NCI-H1092 treated with DMSO at 0.1 percent for 48 hours (cell line): ENCODE data around the gene CCT6A.
A peak's percentile ranks its signal among the peaks of the same experiment; 100 is the strongest.
"Not testable (repeated sequence)": the region's sequence is repeated elsewhere in the genome, so short reads cannot be mapped to it uniquely, and the experiment has no call there.

Experiments used
- DNase-seq: peaks from one replicate; lab custom pipeline; 2025; lab: John Stamatoyannopoulos, UW

CCT6A gene, protein sequence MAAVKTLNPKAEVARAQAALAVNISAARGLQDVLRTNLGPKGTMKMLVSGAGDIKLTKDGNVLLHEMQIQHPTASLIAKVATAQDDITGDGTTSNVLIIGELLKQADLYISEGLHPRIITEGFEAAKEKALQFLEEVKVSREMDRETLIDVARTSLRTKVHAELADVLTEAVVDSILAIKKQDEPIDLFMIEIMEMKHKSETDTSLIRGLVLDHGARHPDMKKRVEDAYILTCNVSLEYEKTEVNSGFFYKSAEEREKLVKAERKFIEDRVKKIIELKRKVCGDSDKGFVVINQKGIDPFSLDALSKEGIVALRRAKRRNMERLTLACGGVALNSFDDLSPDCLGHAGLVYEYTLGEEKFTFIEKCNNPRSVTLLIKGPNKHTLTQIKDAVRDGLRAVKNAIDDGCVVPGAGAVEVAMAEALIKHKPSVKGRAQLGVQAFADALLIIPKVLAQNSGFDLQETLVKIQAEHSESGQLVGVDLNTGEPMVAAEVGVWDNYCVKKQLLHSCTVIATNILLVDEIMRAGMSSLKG

GRCh38 chr7:56051339-56052191 is at the start of gene CCT6A, which contains the start of gene PSPH:
TSS of gene CCT6A (plus strand) at chr7:56051765. CDS start at chr7:56051849, 84 bp downstream.
TSS of gene PSPH (minus strand) at chr7:56051444. CDS start at chr7:56021212, 30,232 bp downstream.
- peak; percentile 98 for DNase-seq

- DNase-seq, result no peak
These were observed 47.8 kb upstream of the CCT6A start for GRCh38 chr7:56003749-56004148.

- DNase-seq, result no peak
These were observed 44.4 kb upstream of the CCT6A start for GRCh38 chr7:56007167-56007652.

- DNase-seq, result no peak
These were observed 43.7 kb upstream of the CCT6A start for GRCh38 chr7:56007891-56008290.

DNA sequence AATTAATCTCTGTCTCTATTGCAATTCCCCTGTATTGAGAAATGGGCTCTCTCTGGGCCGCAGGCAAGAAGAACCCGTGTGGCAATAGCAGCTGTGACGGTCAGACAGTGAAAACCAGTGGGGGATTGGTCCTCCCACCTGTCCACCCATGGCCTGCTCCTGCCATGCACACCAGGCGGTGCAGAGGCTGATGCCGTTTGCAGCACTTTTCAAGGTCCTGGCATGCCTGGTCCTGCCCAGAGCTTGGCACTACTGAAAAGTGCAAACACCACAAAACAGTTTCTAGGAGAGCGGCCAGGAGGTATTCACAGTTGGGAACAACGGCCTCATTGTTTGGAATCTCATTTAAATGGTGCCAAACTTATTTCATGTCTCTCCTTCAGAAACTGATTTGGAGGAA is 41.9 kb upstream of the CCT6A start:
- no peak for DNase-seq

GRCh38 chr7:56017015-56017414 is 34.5 kb upstream of the CCT6A start:
- not testable (repeated sequence) for DNase-seq

DNA sequence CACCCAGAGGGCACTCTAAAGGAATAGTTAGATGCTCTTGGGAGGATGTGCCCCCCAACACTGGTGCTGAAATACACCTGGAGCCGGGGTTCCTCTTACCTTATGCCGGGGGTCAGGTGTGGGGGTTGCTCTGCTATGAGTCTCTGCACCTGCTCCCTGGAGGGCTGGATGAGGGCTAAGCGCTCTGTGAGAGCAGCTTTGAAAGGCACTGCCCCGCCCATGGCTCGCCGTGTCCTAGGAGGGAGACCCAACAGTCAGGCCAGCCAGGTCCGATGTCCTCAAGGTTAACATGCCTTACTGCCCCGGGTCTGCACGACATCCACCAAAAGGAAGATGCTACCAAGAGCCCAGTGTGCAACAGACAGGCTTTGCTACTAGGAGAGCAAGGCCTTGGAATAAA is 32.1 kb upstream of the CCT6A start:
- no peak for DNase-seq

GRCh38 chr7:56023500-56023899 is 28.1 kb upstream of the CCT6A start:
- DNase-seq, result no peak

DNA sequence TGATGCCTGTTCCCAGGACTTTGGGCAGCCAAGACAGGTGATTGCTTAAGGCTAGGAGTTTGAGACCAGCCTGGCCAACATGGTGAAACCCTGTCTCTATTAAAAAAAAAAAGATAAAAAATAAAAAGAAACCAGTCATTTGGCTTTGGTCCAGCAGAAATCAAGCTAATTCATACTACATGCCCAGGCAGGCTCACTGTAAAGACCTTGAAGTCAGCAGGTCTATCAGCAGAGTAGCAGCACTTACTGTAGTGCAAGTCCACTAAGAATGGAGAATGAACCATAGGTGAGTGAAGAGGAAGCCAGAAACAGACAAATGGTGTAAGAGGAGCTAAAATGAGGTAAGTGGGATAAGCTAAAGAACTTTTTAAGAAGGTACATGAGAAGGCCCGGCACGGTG is 25.0 kb upstream of the CCT6A start:
- DNase-seq, result no peak

GRCh38 chr7:56028942-56029630 is 22.5 kb upstream of the CCT6A start:
- no peak for DNase-seq

- no peak for DNase-seq
These were observed 21.2 kb upstream of the CCT6A start for GRCh38 chr7:56030340-56030739.

DNA sequence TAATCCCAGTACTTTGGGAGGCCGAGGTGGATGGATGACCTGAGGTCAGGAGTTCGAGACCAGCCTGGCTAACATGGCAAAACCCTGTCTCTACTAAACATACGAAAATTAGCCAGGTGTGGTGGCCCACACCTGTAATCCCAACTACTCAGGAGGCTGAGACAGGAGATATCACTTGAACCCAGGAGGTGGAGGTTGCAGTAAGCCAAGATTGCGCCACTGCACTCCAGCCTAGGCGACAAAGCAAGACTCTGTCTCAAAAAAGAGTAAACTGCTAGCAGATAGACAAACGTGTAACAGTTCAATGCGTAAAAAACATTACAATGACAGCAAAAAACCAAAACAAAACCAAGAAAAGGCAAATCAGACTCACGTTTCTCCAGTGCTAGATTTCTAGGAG is 20.0 kb upstream of the CCT6A start:
- DNase-seq, result not testable (repeated sequence)

- DNase-seq, result not testable (repeated sequence)
These were observed 19.0 kb upstream of the CCT6A start for GRCh38 chr7:56032578-56032977.

- DNase-seq, result peak; percentile 83
These were observed 17.7 kb upstream of the CCT6A start for GRCh38 chr7:56033671-56034432.

- no peak for DNase-seq
These were observed 10.8 kb upstream of the CCT6A start for GRCh38 chr7:56040730-56041129.

- not testable (repeated sequence) for DNase-seq
These were observed 5.8 kb upstream of the CCT6A start for GRCh38 chr7:56045758-56046157.

DNA sequence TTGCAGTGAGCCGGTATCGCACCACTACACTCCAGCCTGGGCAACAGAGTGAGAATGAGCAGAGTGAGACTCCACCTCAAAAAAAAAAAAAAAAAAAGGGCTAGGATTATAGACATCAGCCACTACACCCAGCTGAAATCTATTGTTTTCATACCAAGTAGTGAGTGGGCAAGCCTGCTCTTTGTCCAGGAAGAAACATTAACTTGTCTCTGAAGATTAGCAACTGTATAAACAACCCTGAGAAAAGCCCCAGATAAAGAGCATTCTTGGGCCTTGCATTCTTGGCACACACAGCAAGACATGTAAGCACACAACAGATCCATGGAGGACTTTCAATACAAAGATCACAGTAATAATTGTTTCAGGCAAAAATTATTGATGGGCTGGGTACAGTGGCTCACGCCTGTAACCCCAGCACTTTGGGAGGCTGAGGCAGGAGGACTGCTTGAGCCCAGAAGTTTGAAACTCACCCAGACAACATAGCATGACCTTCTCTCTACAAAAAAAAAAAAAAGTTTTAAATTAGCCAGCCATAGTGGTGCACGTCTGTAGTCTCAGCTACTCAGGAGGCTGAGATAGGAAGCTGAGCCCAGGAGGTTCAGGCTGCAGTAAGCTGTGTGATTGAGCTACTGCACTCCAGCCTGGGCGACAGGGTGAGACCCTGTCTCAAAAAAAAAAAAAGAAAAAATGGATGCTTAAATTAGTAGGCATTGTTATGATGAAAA is 4.7 kb upstream of the CCT6A start:
- DNase-seq, result no peak

DNA sequence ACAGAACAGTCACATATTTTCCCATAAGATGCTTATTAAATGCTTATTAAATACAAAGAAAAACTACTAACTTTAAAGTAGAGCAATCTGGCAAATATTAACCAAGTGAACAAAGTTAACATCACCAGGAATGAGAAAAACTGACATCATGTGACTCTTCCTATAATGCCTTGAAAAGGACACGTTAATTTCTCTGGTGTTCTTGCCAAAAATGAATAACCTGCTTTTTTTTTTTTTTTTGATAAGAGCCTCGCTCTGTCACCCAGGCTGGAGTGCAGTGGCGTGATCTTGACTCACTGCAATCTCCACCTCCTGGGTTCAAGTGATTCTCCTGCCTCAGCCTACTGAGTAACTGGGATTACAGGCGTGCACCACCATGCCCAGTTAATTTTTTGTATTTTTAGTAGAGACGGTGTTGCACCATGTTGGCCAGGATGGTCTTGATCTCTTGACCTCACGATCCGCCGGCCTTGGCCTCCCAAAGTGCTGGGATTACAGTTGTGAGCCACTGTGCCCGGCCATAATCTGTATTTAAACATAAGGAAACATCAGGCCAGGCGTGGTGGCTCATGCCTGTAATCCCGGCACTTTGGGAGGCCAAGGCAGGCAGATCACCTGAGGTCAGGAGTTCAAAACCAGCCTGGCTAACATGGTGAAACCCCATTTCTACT is 4.0 kb upstream of the CCT6A start:
- DNase-seq, result not testable (repeated sequence)

DNA sequence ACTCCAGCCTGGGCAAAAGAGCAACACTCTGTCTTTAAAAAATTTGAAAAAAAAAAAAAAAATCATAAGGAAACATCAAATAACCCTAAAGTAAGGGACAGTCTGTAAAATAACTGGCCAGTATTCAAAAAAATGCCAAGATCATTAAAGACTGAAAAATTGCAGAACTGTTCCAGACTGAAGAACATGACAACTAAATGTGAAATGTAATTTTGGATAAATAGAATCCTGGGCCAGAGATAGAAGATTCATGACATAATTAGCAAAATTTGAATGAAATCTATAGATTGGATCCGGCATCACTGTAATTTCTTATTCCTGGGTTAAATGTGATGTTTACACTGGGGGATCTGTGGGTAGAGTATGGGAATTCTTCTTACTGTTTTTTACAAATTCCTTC is 3.3 kb upstream of the CCT6A start:
- no peak for DNase-seq

DNA sequence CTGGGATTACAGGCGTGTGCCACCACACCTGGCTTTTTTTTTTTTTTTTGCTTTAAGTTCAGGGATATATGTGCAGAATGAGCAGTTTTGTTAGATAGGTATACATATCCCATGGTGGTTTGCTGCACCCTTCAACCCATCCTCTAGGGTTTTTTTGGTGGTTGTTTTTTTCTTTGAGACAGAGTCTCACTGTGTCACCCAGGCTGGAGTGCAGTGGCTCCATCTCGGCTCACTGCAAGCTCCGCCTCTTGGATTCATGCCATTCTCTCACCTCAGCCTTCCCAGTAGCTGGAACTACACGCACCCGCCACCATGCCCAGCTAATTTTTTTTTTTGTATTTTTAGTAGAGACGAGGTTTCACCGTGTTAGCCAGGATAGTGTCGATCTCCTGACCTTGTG is 2.8 kb upstream of the CCT6A start:
- peak; percentile 39 for DNase-seq
